H1 (cell line): Measurements from ENCODE around the gene ADCY5. TPM values are rescaled to one million over a fixed set of nuclear protein-coding genes. Genes with fewer than 3 reads are reported as not detected.

Source experiments
- CTCF ChIA-PET: fragments of 300-600 bp; sonication (Branson Sonifier 250); formaldehyde crosslinking; loops from one replicate; lab custom pipeline; 2021; ENCODE audit not compliant: partially characterized antibody; lab: Charles Lee
- POLR2A ChIA-PET: fragments of 300-600 bp; sonication (Branson Sonifier 250); formaldehyde crosslinking; loops from one replicate; lab custom pipeline; 2021; ENCODE audit warnings: inconsistent platforms; ENCODE audit not compliant: partially characterized antibody; lab: Charles Lee
- DNase-seq, 2 experiments: peaks; one replicate each; pipeline versions ENCODE4 v3.0.0 to v3.0.0-alpha.2; 2010 to 2022; ENCODE audit warnings: low spot score in 2 of 2, low read depth in 1 of 2, mixed read lengths in 1 of 2
- FAIRE-seq: peaks from 2 replicates; lab custom pipeline; 2011; peaks lifted over from hg19 to GRCh38; lab: Jason Lieb, UNC
- H2AFZ ChIP-seq: 2 replicates; pipeline ENCODE4 v1.8.1; 2012; ENCODE audit warnings: low read length, inconsistent platforms
- H2AK5ac ChIP-seq: 2 replicates; pipeline ENCODE4 v1.6.1; 2013; ENCODE audit warnings: low read depth, low read length
- H2BK120ac ChIP-seq: replicated peaks from 2 replicates; pipeline ENCODE3; 2013; ENCODE audit warnings: low read depth, low read length, inconsistent platforms
- H2BK12ac ChIP-seq: 2 replicates; pipeline ENCODE4 v1.6.1; 2013; ENCODE audit warnings: low read depth, low read length
- H2BK15ac ChIP-seq: 2 replicates; pipeline ENCODE4 v1.6.1; 2013; ENCODE audit warnings: low read length
- H2BK20ac ChIP-seq: 2 replicates; pipeline ENCODE4 v1.6.1; 2013; ENCODE audit warnings: low read length
- H2BK5ac ChIP-seq: 2 replicates; pipeline ENCODE4 v1.6.1; 2013; ENCODE audit warnings: low read depth, low read length
- H3K14ac ChIP-seq: 2 replicates; pipeline ENCODE4 v1.6.1; 2013; ENCODE audit warnings: inconsistent platforms; ENCODE audit not compliant: insufficient read length
- H3K18ac ChIP-seq: 2 replicates; pipeline ENCODE4 v1.6.1; 2013; ENCODE audit warnings: low read length; ENCODE audit errors: extremely low read depth
- H3K23ac ChIP-seq: 2 replicates; pipeline ENCODE4 v1.6.1; 2013; ENCODE audit warnings: inconsistent platforms; ENCODE audit not compliant: insufficient read length
- H3K23me2 ChIP-seq: 2 replicates; pipeline ENCODE4 v1.6.1; 2013; ENCODE audit warnings: low read depth, low read length
- H3K27ac ChIP-seq: 2 replicates; pipeline ENCODE4 v1.6.1; 2011; ENCODE audit warnings: low read depth, low read length, inconsistent platforms
- H3K27me3 ChIP-seq, 4 experiments: replicated peaks in 1 of 4; 1 replicate in 1 of 4; 2 replicates in 3 of 4; pipeline versions ENCODE4 v1.6.1 to v1.8.1; 2011 to 2013; ENCODE audit warnings: low read length in 3 of 4, mild to moderate bottlenecking in 3 of 4, inconsistent platforms in 2 of 4, mixed read lengths in 2 of 4, moderate library complexity in 1 of 4; ENCODE audit not compliant: control insufficient read depth in 3 of 4, insufficient read depth in 3 of 4; ENCODE audit errors: extremely low read depth in 1 of 4
- H3K36me3 ChIP-seq, 4 experiments: 2 replicates each; pipeline versions ENCODE4 v1.6.1 to v1.8.1; 2011 to 2013; ENCODE audit warnings: mild to moderate bottlenecking in 4 of 4, low read length in 3 of 4, moderate library complexity in 2 of 4, control low read depth in 1 of 4, inconsistent platforms in 1 of 4; ENCODE audit not compliant: insufficient read depth in 4 of 4, control insufficient read depth in 2 of 4
- H3K4ac ChIP-seq: replicated peaks from 2 replicates; pipeline ENCODE3; 2013; ENCODE audit warnings: low read length, low read depth, mixed read lengths, inconsistent platforms; ENCODE audit not compliant: insufficient read length
- H3K4me1 ChIP-seq, 4 experiments: replicated peaks in 1 of 4; 1 replicate in 1 of 4; 2 replicates in 3 of 4; pipeline versions ENCODE4 v1.6.1 to v1.8.1; 2011 to 2013; ENCODE audit warnings: low read length in 3 of 4, inconsistent platforms in 2 of 4, mixed read lengths in 1 of 4; ENCODE audit not compliant: insufficient read depth in 4 of 4, control insufficient read depth in 3 of 4
- H3K4me2 ChIP-seq, 2 experiments: 2 replicates each; pipeline versions ENCODE4 v1.6.1 to v1.8.1; 2011 to 2013; ENCODE audit warnings: low read depth in 2 of 2, low read length in 2 of 2, control low read depth in 1 of 2, inconsistent platforms in 1 of 2, mild to moderate bottlenecking in 1 of 2; ENCODE audit not compliant: insufficient read depth in 1 of 2
- H3K4me3 ChIP-seq, 4 experiments: fragments of 200-600, 300-600 bp in 1 of 4; sonication (generic), shearing (Covaris generic), sonication (Bioruptor Twin) in 1 of 4; 2 replicates each; pipeline versions ENCODE4 v1.5.1 to v1.8.1; 2011 to 2016; ENCODE audit warnings: low read length in 4 of 4, low read depth in 3 of 4, control low read depth in 2 of 4, inconsistent platforms in 2 of 4, mild to moderate bottlenecking in 2 of 4, mixed read lengths in 1 of 4, moderate library complexity in 1 of 4; ENCODE audit not compliant: insufficient read depth in 2 of 4; ENCODE audit errors: extremely low read depth in 1 of 4
- H3K56ac ChIP-seq: replicated peaks from 2 replicates; pipeline ENCODE3; 2013; ENCODE audit warnings: low read depth, mild to moderate bottlenecking, mixed read lengths, low read length, inconsistent platforms; ENCODE audit not compliant: insufficient read length
- H3K79me1 ChIP-seq: 2 replicates; pipeline ENCODE4 v1.6.1; 2013; ENCODE audit warnings: low read depth, low read length, control low read depth
- H3K79me2 ChIP-seq, 2 experiments: 2 replicates each; pipeline versions ENCODE4 v1.6.1 to v1.8.1; 2012 to 2013; ENCODE audit warnings: low read length in 2 of 2, mild to moderate bottlenecking in 2 of 2, inconsistent platforms in 1 of 2; ENCODE audit not compliant: insufficient read depth in 2 of 2, control insufficient read depth in 1 of 2
- H3K9ac ChIP-seq, 4 experiments: replicated peaks in 1 of 4; 1 replicate in 1 of 4; 2 replicates in 3 of 4; pipeline versions ENCODE4 v1.6.1 to v1.8.1; 2011 to 2013; ENCODE audit warnings: low read depth in 3 of 4, low read length in 3 of 4, control low read depth in 2 of 4, mild to moderate bottlenecking in 2 of 4, moderate library complexity in 2 of 4, inconsistent platforms in 1 of 4; ENCODE audit errors: extremely low read depth in 1 of 4
- H3K9me3 ChIP-seq, 2 experiments: 2 replicates each; pipeline versions ENCODE4 v1.6.1 to v1.8.1; 2012 to 2013; ENCODE audit warnings: mild to moderate bottlenecking in 2 of 2, moderate library complexity in 2 of 2, control low read depth in 1 of 2, inconsistent platforms in 1 of 2, low read depth in 1 of 2, low read length in 1 of 2, mixed read lengths in 1 of 2; ENCODE audit not compliant: insufficient read depth in 2 of 2
- H4K20me1 ChIP-seq, 2 experiments: replicated peaks in 1 of 2; 2 replicates each; pipeline versions ENCODE3 to v1.8.1; 2011 to 2013; ENCODE audit warnings: inconsistent platforms in 2 of 2, low read length in 2 of 2, mild to moderate bottlenecking in 1 of 2; ENCODE audit not compliant: insufficient read depth in 2 of 2, control insufficient read depth in 1 of 2
- H4K5ac ChIP-seq: 2 replicates; pipeline ENCODE4 v1.6.1; 2013; ENCODE audit warnings: low read length, low read depth, mixed read lengths, inconsistent platforms; ENCODE audit not compliant: insufficient read length
- H4K8ac ChIP-seq: 2 replicates; pipeline ENCODE4 v1.8.0; 2013; ENCODE audit warnings: mild to moderate bottlenecking, moderate library complexity, low read length, inconsistent platforms; ENCODE audit not compliant: insufficient read depth; ENCODE audit errors: extremely low read depth
- H4K91ac ChIP-seq: replicated peaks from 2 replicates; pipeline ENCODE3; 2013; ENCODE audit warnings: low read length, mixed read lengths, inconsistent platforms; ENCODE audit not compliant: insufficient read length
- E2F6 ChIP-seq: IDR thresholded peaks from 2 replicates; pipeline ENCODE4 v1.6.1; 2012; ENCODE audit warnings: inconsistent platforms
- EP300 ChIP-seq, 2 experiments: IDR thresholded peaks; 1 replicate in 1 of 2; 2 replicates in 1 of 2; pipeline ENCODE4 v1.6.1; 2011 to 2012; ENCODE audit warnings: low read depth in 2 of 2, low read length in 2 of 2, mild to moderate bottlenecking in 2 of 2, borderline replicate concordance in 1 of 2, inconsistent platforms in 1 of 2, moderate library complexity in 1 of 2
- HDAC6 ChIP-seq: IDR thresholded peaks from one replicate; pipeline ENCODE4 v1.7.1; 2012; ENCODE audit warnings: low read depth, mild to moderate bottlenecking, inconsistent platforms, low read length, moderate library complexity
- JUND ChIP-seq: IDR thresholded peaks from 2 replicates; pipeline ENCODE4 v1.6.1; 2011; ENCODE audit warnings: mild to moderate bottlenecking, improper control_type of control experiment, low read length
- PHF8 ChIP-seq: fragments of 200-600 bp; sonication (generic); conservative IDR thresholded peaks from 2 replicates; pipeline ENCODE4 v1.7.1; 2012; ENCODE audit warnings: low read depth, mild to moderate bottlenecking, inconsistent platforms, low read length, moderate library complexity
- POU5F1 ChIP-seq: IDR thresholded peaks from 2 replicates; pipeline ENCODE4 v1.6.1; 2011; ENCODE audit warnings: low read depth, mild to moderate bottlenecking, low read length, moderate library complexity
- RFX5 ChIP-seq: IDR thresholded peaks from 2 replicates; pipeline ENCODE4 v1.6.1; 2011; ENCODE audit warnings: low read depth, low read length, improper control_type of control experiment, borderline replicate concordance
- RXRA ChIP-seq: IDR thresholded peaks from 2 replicates; pipeline ENCODE4 v1.6.1; 2011; ENCODE audit warnings: low read depth, mild to moderate bottlenecking, low read length, moderate library complexity; ENCODE audit not compliant: insufficient read depth
- SIRT6 ChIP-seq: IDR thresholded peaks from one replicate; pipeline ENCODE4 v1.7.1; 2012; ENCODE audit warnings: low read length, inconsistent platforms
- SP4 ChIP-seq: IDR thresholded peaks from 2 replicates; pipeline ENCODE4 v1.6.1; 2012; ENCODE audit warnings: low read length, inconsistent platforms
- SRF ChIP-seq: IDR thresholded peaks from 2 replicates; pipeline ENCODE4 v1.6.1; 2011; ENCODE audit warnings: mild to moderate bottlenecking, low read depth, low read length, moderate library complexity
- SUZ12 ChIP-seq: fragments of 200-600 bp; sonication (generic); IDR thresholded peaks from 2 replicates; pipeline ENCODE4 v1.6.1; 2012; ENCODE audit warnings: mild to moderate bottlenecking, inconsistent platforms, low read length, moderate library complexity, mixed read lengths
- TAF7 ChIP-seq: optimal IDR thresholded peaks from 2 replicates; pipeline ENCODE3; 2011; ENCODE audit warnings: low read depth, mild to moderate bottlenecking, inconsistent platforms, low read length, moderate library complexity, borderline replicate concordance
- WGBS, 2 experiments: shearing (Covaris generic) in 1 of 2; methylation state at CpG; one replicate each; pipeline versions ENCODE4 v1.1.6 to v1.1.7; 2013 to 2015; ENCODE audit warnings: low lambda C conversion rate in 2 of 2, mixed read lengths in 2 of 2, inconsistent platforms in 1 of 2, low coverage in 1 of 2, missing lambda C conversion rate in 1 of 2; ENCODE audit not compliant: insufficient replicate concordance in 2 of 2, insufficient coverage in 1 of 2, insufficient read length in 1 of 2; ENCODE audit errors: extremely low coverage in 1 of 2, missing lambda C conversion rate in 1 of 2; 5-methylcytosine and 5-hydroxymethylcytosine counted together
- polyA plus RNA-seq, 7 experiments: library from polyadenylated mRNA; depleted of rRNA in 3 of 7; stranded (reverse) in 5 of 7; unstranded in 2 of 7; fragments of >200 nt in 5 of 7; fragments of 200-250 nt in 2 of 7; gene quantifications; 1 replicate in 5 of 7; 2 replicates in 1 of 7; 4 replicates in 1 of 7; pipeline versions ENCODE4 v1.2.1 to v1.2.3, GENCODE V29; 2011 to 2013; ENCODE audit warnings: missing spikeins in 2 of 7, mixed read lengths in 2 of 7
- total RNA-seq: library from RNA; stranded (reverse); fragmentation: NEBNext Ultra II Directional; extraction: Animal tissue kit (Norgen Biotek cat#: 25700); gene quantifications from 2 replicates; pipeline ENCODE4 v1.2.1, GENCODE V29; 2021

The ADCY5 gene
- total and polyA plus RNA-seq, 2 of the 8 experiments (the other 6 are each of a cell fraction or from before 2014, with no cell fraction given), result 18.9 to 40.8 TPM

- FAIRE-seq (no peak), DNase-seq (no peak)
- ChIA-PET CTCF (interaction anchor here (0.6 to 4.6 kb wide), 7 partner anchors 9 to 321 kb away, joined by 3 to 34 read pairs (median 3); partner anchors contain the start of gene ADCY5), POLR2A (no interaction called here)
- Histone ChIP-seq H3K79me2 (no peaks in the 10 kb centered on the region), H2BK12ac (no peak overlapping the region), H3K27me3 (no peaks in the 10 kb centered on the region), H3K9ac (no peak overlapping the region), H4K8ac (no peak overlapping the region), H3K23ac (no peak overlapping the region), H3K27ac (no peak overlapping the region), H3K4me1 (no peaks in the 10 kb centered on the region), H3K36me3 (no peaks in the 10 kb centered on the region), H4K20me1 (peaks cover 0 to 1% of the 10 kb centered on the region in 2 experiments), H2BK20ac (no peak overlapping the region), H3K9me3 (no peaks in the 10 kb centered on the region), H2BK15ac (no peak overlapping the region), H3K56ac (no peak overlapping the region), H3K14ac (no peak overlapping the region), H2BK5ac (no peak overlapping the region), H4K91ac (no peak overlapping the region), H2AFZ (no peak overlapping the region), H3K23me2 (no peaks in the 10 kb centered on the region), H3K4me2 (no peak overlapping the region), H3K4ac (no peak overlapping the region), H3K4me3 (no peak overlapping the region), H2BK120ac (no peak overlapping the region), H4K5ac (no peak overlapping the region), H2AK5ac (no peak overlapping the region), H3K18ac (no peak overlapping the region), H3K79me1 (no peaks in the 10 kb centered on the region)
- 92% methylated on average over 5 of the region's 5 CpGs; no CpG with 5 or more reads in 1 of the 2 experiments for WGBS, 2 experiments
- TF ChIP-seq SUZ12, result no peak
- no peak for TF ChIP-seq SRF
- no peak for TF ChIP-seq SIRT6
- TF ChIP-seq RXRA, result no peak
- TF ChIP-seq EP300 (IDR thresholded peaks at IDR 0.05; ENCODE audit: borderline replicate concordance in 1 of 2, low read depth in 2 of 2, low read length in 2 of 2), result no peak
- no peak for TF ChIP-seq JUND
- no peak for TF ChIP-seq RFX5
- TF ChIP-seq PHF8, result no peak
- no peak for TF ChIP-seq POU5F1
- TF ChIP-seq TAF7, result no peak
- no peak for TF ChIP-seq HDAC6
- no peak for TF ChIP-seq E2F6
- TF ChIP-seq SP4, result no peak
These were observed 17.8 kb downstream of the ADCY5 start for GRCh38 chr3:123431007-123431657.
